H1 (cell line): ENCODE measurements around the gene HACE1. TPM values are rescaled to one million over a fixed set of nuclear protein-coding genes. Genes with fewer than 3 reads are reported as not detected.

Experiments used
- BACH1 ChIP-seq: IDR thresholded peaks from 2 replicates; pipeline ENCODE4 v1.6.1; 2012; ENCODE audit warnings: low read length, improper control_type of control experiment
- BRCA1 ChIP-seq: IDR thresholded peaks from 2 replicates; pipeline ENCODE4 v1.6.1; 2012; ENCODE audit warnings: low read depth, low read length, improper control_type of control experiment
- CHD2 ChIP-seq: IDR thresholded peaks from 2 replicates; pipeline ENCODE4 v1.6.1; 2012; ENCODE audit warnings: low read length, improper control_type of control experiment
- EZH2 ChIP-seq: fragments of 200-600 bp; sonication (generic); IDR thresholded peaks from 2 replicates; pipeline ENCODE4 v1.7.1; 2012; ENCODE audit warnings: low read depth, mild to moderate bottlenecking, moderate library complexity, low read length, inconsistent platforms; ENCODE audit not compliant: severe bottlenecking
- FOSL1 ChIP-seq: IDR thresholded peaks from 2 replicates; pipeline ENCODE4 v1.6.1; 2011; ENCODE audit warnings: mild to moderate bottlenecking, low read depth, low read length, moderate library complexity; ENCODE audit not compliant: insufficient read depth
- polyA plus RNA-seq, 7 experiments: library from polyadenylated mRNA; depleted of rRNA in 3 of 7; stranded (reverse) in 5 of 7; unstranded in 2 of 7; fragments of >200 nt in 5 of 7; fragments of 200-250 nt in 2 of 7; gene quantifications; 1 replicate in 5 of 7; 2 replicates in 1 of 7; 4 replicates in 1 of 7; pipeline versions ENCODE4 v1.2.1 to v1.2.3, GENCODE V29; 2011 to 2013; ENCODE audit warnings: missing spikeins in 2 of 7, mixed read lengths in 2 of 7
- total RNA-seq: library from RNA; stranded (reverse); fragmentation: NEBNext Ultra II Directional; extraction: Animal tissue kit (Norgen Biotek cat#: 25700); gene quantifications from 2 replicates; pipeline ENCODE4 v1.2.1, GENCODE V29; 2021

Gene HACE1
- total and polyA plus RNA-seq, 2 of the 8 experiments (the other 6 are each of a cell fraction or from before 2014, with no cell fraction given): 7.1 to 21.3 TPM

DNA sequence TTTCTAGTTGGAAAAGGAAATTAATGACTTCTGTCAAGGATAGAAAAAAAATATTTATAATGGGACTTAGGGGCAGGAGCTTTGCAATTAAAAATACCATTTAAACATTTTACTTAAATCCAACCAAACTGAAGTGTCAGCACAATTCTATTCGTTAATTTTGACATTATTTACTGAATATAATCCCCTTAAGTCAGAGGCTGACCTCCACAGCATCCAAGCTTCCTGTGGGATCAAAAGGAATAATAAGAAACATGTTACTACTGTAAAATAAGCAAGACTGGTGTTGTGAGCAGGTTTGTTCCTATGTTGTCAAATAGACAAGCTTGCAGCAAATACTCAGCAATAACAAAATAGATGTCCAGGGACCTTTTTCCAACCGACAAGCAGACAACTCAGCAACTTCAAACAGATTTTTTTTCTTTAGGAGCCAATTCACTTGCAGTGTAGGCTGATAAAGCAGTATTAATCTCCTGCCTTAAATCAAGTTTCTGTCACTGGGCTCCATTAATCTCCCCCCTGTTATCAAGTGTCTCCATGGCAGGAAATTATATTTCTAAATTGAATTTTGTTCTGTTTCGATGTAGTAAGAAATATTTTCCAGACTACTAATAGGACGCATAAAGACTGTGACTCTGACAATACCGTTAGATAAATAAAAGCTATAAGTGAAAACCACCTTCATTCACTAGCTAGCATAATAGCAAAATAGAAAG, 157.4 kb downstream of the HACE1 start (continued):
- TF ChIP-seq FOSL1 (no peak), BRCA1 (no peak), CHD2 (no peak), BACH1 (no peak), EZH2 (no peak)
